Panc1 (cell line): Measurements from ENCODE around the gene CD96. TPM values are rescaled to one million over a fixed set of nuclear protein-coding genes. Genes with fewer than 3 reads are reported as not detected.

Experiments used
- total RNA-seq: library from RNA; stranded (reverse); gene quantifications from one replicate; pipeline ENCODE4 v1.2.1, GENCODE V29; 2021; ENCODE audit not compliant: unreplicated experiment

The CD96 gene
- total RNA-seq, 1 experiment from 2014 or later: not detected

Other genes starting within 250 kb of the CD96 start
- gene ZBED2, start 53.1 kb downstream of the CD96 start, total RNA-seq: 0.10 TPM
- gene PLCXD2, start 132.5 kb downstream of the CD96 start, total RNA-seq: 0.44 TPM